Smooth muscle cell (in vitro differentiated cells): ENCODE data around the gene SCYL3. TPM values are rescaled to one million over a fixed set of nuclear protein-coding genes. Genes with fewer than 3 reads are reported as not detected.

Source experiments
- DNase-seq: peaks from one replicate; lab custom pipeline; 2025; ENCODE audit not compliant: unreplicated experiment; lab: John Stamatoyannopoulos, UW
- H2AFZ ChIP-seq: fragments of 200-600 bp; sonication (generic); 2 replicates; pipeline ENCODE4 v1.6.0; 2016; ENCODE audit warnings: antibody characterized with exemption, low read depth, mild to moderate bottlenecking
- H3F3A ChIP-seq: fragments of 200-600 bp; sonication (generic); 2 replicates; pipeline ENCODE4 v1.6.0; 2017; ENCODE audit warnings: antibody characterized with exemption, low read depth
- H3K27ac ChIP-seq: fragments of 200-600 bp; sonication (generic); 2 replicates; pipeline ENCODE4 v1.5.1; 2016; ENCODE audit warnings: low read depth, mild to moderate bottlenecking
- H3K27me3 ChIP-seq: fragments of 200-600 bp; sonication (generic); 2 replicates; pipeline ENCODE4 v1.6.1; 2016; ENCODE audit warnings: low read depth, mild to moderate bottlenecking
- H3K36me3 ChIP-seq: fragments of 200-600 bp; sonication (generic); 2 replicates; pipeline ENCODE4 v1.5.1; 2016; ENCODE audit warnings: low read depth
- H3K4me1 ChIP-seq: fragments of 200-600 bp; sonication (generic); 2 replicates; pipeline ENCODE4 v1.5.1; 2016; ENCODE audit warnings: low read depth
- H3K4me2 ChIP-seq: fragments of 200-600 bp; sonication (generic); 2 replicates; pipeline ENCODE4 v1.6.0; 2016; ENCODE audit warnings: mild to moderate bottlenecking
- H3K4me3 ChIP-seq: fragments of 200-600 bp; sonication (generic); 2 replicates; pipeline ENCODE4 v1.5.1; 2016; ENCODE audit warnings: mild to moderate bottlenecking
- H3K79me2 ChIP-seq: fragments of 200-600 bp; sonication (generic); 2 replicates; pipeline ENCODE4 v1.6.0; 2016; ENCODE audit warnings: low read depth, mild to moderate bottlenecking
- H3K9ac ChIP-seq: fragments of 200-600 bp; sonication (generic); 2 replicates; pipeline ENCODE4 v1.6.0; 2016; ENCODE audit warnings: low read depth
- H3K9me3 ChIP-seq: fragments of 200-600 bp; sonication (generic); replicated peaks from 2 replicates; pipeline ENCODE4 v1.5.1; 2016; ENCODE audit warnings: low read depth
- H4K20me1 ChIP-seq: fragments of 200-600 bp; sonication (generic); 2 replicates; pipeline ENCODE4 v1.6.0; 2016; ENCODE audit warnings: low read depth
- CTCF ChIP-seq: fragments of 200-600 bp; sonication (generic); IDR thresholded peaks from 2 replicates; pipeline ENCODE4 v1.5.1; 2017; ENCODE audit warnings: borderline replicate concordance, mild to moderate bottlenecking, antibody characterized with exemption; ENCODE audit not compliant: insufficient read depth, poor library complexity, severe bottlenecking
- WGBS: methylation state at CpG from one replicate; pipeline ENCODE4 v1.1.7; 2016; ENCODE audit warnings: low lambda C conversion rate; 5-methylcytosine and 5-hydroxymethylcytosine counted together
- polyA plus RNA-seq: library from polyadenylated mRNA; unstranded; fragments of >200 nt; fragmentation: Nextera tagmentation; extraction: Ambion mirVana; gene quantifications from 2 replicates; pipeline ENCODE4 v1.2.1, GENCODE V29; 2016
- total RNA-seq: library from RNA; depleted of rRNA; stranded (reverse); fragments of >200 nt; gene quantifications from 2 replicates; pipeline ENCODE4 v1.2.3, GENCODE V29; 2014

SCYL3 gene
- total and polyA plus RNA-seq, 2 experiments from 2014 or later, result 4.0 to 10.3 TPM

GRCh38 chr1:169889871-169890270, 3.8 kb downstream of the SCYL3 start:
- Histone ChIP-seq H3K36me3 (no peaks in the 10 kb centered on the region), H3K27me3 (no peaks in the 10 kb centered on the region), H3K4me1 (peaks cover 20% of the 10 kb centered on the region), H3K27ac (no peak overlapping the region), H3K9me3 (no peaks in the 10 kb centered on the region), H3K4me2 (no peak overlapping the region), H3F3A (peaks cover 24% of the 10 kb centered on the region), H2AFZ (no peak overlapping the region), H3K79me2 (peaks cover 51% of the 10 kb centered on the region), H3K4me3 (no peak overlapping the region), H4K20me1 (peaks cover 39% of the 10 kb centered on the region), H3K9ac (no peak overlapping the region)
- WGBS, result 97% methylated on average over 2 of the region's 2 CpGs
- TF ChIP-seq CTCF, result no peak
- no peak for DNase-seq

GRCh38 chr1:169886931-169887330, 6.8 kb downstream of the SCYL3 start:
- peaks cover 18% of the 10 kb centered on the region for H3F3A ChIP-seq
- TF ChIP-seq CTCF, result no peak
- H3K9me3 ChIP-seq, result no peaks in the 10 kb centered on the region
- H2AFZ ChIP-seq, result no peak overlapping the region
- WGBS, result 74% methylated on average over 2 of the region's 2 CpGs
- H3K4me3 ChIP-seq, result no peak overlapping the region
- no peak for DNase-seq
- H3K27me3 ChIP-seq, result no peaks in the 10 kb centered on the region
- no peaks in the 10 kb centered on the region for H3K36me3 ChIP-seq
- H3K4me1 ChIP-seq, result peaks cover 9% of the 10 kb centered on the region
- peaks cover 40% of the 10 kb centered on the region for H3K79me2 ChIP-seq
- H3K27ac ChIP-seq, result peak overlapping the region; percentile 26
- H3K4me2 ChIP-seq, result peak overlapping the region; percentile 9
- H3K9ac ChIP-seq, result no peak overlapping the region
- H4K20me1 ChIP-seq, result peaks cover 44% of the 10 kb centered on the region

GRCh38 chr1:169886422-169886821, 7.3 kb downstream of the SCYL3 start:
- Histone ChIP-seq H3K36me3 (no peaks in the 10 kb centered on the region), H3K4me3 (no peak overlapping the region), H3F3A (peaks cover 12% of the 10 kb centered on the region), H3K4me1 (peaks cover 4% of the 10 kb centered on the region), H3K79me2 (peaks cover 40% of the 10 kb centered on the region), H3K27me3 (no peaks in the 10 kb centered on the region), H2AFZ (no peak overlapping the region), H3K9ac (no peak overlapping the region), H3K4me2 (peak overlapping the region; percentile 9), H3K9me3 (no peaks in the 10 kb centered on the region), H3K27ac (peak overlapping the region; percentile 26), H4K20me1 (peaks cover 44% of the 10 kb centered on the region)
- no peak for DNase-seq
- no peak for TF ChIP-seq CTCF
- WGBS, result 28% methylated on average over 1 of the region's 1 CpG

GRCh38 chr1:169885207-169885606, 8.5 kb downstream of the SCYL3 start:
- no peak overlapping the region for H3K27ac ChIP-seq
- WGBS, result 75% methylated on average over 2 of the region's 2 CpGs
- DNase-seq, result no peak
- no peak overlapping the region for H3K4me3 ChIP-seq
- peaks cover 3% of the 10 kb centered on the region for H3F3A ChIP-seq
- no peak overlapping the region for H2AFZ ChIP-seq
- TF ChIP-seq CTCF, result no peak
- H4K20me1 ChIP-seq, result peaks cover 38% of the 10 kb centered on the region
- H3K9me3 ChIP-seq, result no peaks in the 10 kb centered on the region
- no peak overlapping the region for H3K9ac ChIP-seq
- no peak overlapping the region for H3K4me2 ChIP-seq
- H3K4me1 ChIP-seq, result no peaks in the 10 kb centered on the region
- H3K27me3 ChIP-seq, result no peaks in the 10 kb centered on the region
- no peaks in the 10 kb centered on the region for H3K36me3 ChIP-seq
- peaks cover 31% of the 10 kb centered on the region for H3K79me2 ChIP-seq
